ENCODE results near the gene SDHAF2.
"Not testable (repeated sequence)": the region's sequence is repeated elsewhere in the genome, so short reads cannot be mapped to it uniquely, and the experiment has no call there.

SDHAF2 gene

DNA sequence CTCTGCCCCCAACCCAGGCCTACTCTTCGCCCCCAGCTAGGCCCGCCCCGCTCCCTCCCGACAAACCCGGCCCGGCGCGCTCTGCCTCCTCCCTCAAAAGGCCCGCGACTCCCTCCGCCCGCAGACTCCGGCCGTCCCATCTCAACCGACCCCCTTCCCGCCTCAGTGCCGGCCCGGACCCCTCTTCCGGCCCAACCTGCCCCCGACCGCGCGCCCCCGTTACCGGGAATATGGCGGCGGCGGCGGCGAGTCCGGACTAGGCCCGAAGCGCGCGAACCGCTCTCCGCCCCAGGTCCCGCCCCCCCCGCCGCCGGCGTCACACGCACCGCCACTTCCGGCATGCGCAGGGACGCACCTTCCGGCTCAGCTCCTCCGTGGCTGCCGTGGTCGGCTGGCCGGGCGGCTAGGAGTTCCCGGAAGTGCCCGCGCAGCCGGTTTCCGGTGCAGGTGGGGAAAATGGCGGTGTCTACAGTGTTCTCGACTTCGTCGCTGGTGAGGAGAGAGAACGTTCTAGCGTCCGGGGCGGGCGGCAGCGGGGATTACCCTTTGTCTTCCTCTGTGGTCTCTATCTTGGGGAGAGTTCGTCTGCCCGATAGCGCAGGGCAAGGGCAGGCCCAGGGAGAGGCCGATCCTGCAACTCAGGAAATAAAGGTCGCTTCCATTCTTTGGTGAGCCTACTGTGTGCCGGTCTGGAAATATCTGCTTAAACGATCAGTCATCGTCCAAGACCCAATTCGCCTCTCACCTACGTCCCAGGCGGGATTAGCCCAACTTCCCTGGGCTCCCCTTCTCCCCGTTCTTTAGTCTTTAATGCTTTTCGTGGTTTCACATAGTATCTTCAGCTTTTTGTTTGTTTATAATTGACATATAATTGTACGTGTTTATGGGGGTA, at the start of gene SDHAF2, which contains the start of gene CPSF7:
TSS of gene SDHAF2 (plus strand) at position 434 of the 892 bp plus-strand sequence. CDS start at position 457, 23 bp downstream.
TSS of gene CPSF7 (minus strand) at position 285 of the 892 bp plus-strand sequence. CDS start 740 bp downstream, outside the sequence.
- peak; percentile 92 for DNase-seq

DNA sequence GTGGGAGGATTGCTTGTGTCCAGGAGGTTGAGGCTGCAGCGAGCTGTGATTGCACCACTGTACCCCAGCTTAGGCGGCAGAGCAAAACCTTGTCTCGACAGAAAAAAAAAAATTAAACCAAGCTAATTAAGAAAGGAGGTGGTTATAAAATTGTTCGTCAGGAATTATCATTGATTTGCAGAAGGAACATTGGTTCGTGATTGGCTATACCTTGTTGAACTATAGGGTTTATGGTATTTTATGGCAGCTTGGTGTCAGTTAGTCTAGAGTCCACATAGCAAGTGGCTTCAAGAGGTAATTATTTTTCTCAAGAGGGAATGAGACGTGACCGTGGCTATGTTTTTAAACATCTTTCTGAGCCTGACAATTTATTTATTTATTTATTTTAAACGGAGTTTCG, 49.0 kb upstream of the SDHAF2 start:
- no peak for DNase-seq

DNA sequence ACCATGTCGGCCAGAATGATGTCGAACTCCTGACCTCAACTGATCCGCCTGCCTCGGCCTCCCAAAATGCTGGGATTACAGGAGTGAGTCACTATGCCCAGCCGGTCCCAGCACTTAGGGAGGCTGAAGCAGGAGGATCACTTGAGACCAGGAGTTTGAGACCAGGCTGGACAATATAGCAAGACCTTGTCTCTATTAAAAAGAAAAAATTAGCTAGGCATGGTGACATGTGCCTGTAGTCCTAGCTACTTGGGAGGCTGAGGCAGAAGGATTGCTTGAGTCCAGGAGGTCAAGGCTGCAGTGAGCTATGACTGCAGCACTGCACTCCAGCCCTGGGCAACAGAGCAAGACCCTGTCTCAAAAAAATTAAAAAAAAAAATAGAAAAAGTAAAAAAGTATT, 46.1 kb upstream of the SDHAF2 start:
- DNase-seq, result not testable (repeated sequence)

DNA sequence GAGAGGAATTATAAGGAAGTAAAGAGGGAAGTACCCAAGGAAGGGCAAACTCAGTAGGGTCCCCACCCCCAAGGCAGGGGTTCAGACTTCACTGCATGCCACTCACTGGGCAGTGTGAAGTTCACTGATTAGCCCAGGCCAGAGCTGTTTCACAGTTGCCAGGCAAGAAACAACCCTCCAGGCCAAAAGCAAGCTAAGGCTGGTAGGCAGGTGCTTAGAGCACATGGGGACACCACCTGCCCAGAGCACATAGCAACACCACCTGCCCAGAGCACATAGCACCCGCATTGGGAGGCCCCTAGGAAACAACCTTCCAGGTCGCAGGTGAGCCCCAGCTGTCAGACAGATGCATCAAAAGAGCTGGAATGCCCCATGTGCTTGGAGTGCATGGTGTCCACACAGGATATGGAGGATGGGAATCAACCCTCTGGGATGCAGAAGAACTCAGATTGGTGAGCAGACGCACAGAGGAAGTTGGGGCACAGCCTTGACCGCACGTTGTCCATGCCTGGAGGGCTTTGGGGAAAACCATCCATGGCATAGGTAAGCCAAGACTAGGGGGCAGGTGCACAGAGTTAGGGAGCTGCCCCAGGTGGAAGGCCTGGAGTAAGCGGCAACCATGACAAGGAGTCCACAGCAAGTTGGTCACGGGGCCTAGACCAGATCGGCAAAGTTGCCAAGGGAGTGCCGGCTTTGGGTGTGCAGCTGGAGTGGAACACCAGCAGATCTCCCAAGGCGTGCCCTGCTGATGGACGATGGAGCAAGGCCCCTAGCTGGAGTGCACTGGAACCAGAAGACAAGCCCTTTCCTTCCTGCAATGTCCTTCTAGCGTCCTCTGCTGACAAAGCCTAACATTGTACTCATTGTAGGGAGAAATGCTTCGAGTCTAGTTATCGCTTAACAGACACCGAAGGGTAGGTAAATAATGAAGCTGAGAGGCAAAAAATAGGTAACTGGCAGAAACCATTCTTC, 45.4 kb upstream of the SDHAF2 start:
- DNase-seq, result peak; percentile 26

DNA sequence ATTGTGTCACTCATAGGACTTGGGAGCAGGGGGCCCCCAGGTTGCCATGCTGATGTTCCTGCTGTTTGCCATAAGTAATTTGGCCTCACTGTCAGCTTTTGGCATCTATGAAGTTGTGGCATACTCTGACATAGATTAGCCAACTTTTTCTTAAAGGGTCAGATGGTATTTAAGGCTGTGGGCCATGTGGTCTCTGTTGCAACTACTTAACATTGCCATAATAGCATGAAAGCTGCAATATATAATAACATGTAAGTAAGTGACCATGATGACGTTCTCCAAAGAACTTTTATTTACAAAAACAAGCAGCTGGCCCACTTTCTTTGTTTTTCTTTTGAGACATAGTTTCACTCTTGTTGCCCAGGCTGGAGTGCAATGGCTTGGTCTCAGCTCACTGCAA, 39.8 kb upstream of the SDHAF2 start:
- peak; percentile 53 for DNase-seq

DNA sequence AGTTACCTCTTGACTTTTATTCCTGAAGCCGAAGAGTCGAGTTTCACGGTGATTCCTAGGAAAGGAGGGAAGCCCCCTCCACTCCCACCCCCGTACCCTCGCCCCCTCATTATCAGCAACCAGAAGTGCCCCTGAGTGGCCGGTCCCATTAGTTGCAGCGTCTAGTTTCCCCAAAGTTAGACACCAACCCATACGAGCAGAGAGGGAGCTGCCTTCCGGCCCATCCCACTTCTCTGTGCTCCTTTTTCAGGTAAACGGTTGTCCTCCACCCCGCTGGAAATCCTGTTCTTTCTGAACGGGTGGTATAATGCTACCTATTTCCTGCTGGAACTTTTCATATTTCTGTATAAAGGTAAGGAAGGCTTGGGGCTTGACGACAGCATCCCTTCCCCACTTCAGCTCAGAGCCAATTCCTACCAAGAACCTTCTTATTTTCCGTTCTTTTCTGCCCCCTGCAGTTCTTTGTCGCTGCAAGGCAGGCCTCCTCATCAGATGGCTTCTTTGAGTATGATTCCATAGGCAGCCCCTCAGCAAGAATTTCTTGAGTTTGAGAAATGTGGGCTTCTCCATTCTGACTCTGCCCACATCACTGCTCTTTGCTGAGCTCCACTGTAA, 36.8 kb upstream of the SDHAF2 start:
- DNase-seq, result no peak

DNA sequence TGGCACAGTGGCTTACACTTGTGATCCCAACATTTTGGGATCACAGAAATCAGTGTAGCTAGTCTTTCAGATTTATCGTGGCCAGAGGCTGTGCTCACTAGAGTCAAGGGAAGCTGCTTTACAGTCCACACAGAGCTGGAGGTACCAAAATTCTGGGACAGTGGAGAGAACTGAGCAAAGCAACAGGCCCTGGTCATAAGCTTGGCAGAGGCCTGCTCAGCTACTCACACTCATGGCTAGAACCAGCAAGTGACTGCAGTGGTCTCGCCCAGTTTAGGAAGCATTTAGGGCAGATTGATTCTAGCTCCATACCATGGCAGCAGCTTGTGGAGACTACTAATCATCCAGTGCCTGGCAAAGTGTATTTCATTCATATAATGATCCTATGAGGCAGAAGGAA, 28.8 kb upstream of the SDHAF2 start:
- DNase-seq, result no peak

DNA sequence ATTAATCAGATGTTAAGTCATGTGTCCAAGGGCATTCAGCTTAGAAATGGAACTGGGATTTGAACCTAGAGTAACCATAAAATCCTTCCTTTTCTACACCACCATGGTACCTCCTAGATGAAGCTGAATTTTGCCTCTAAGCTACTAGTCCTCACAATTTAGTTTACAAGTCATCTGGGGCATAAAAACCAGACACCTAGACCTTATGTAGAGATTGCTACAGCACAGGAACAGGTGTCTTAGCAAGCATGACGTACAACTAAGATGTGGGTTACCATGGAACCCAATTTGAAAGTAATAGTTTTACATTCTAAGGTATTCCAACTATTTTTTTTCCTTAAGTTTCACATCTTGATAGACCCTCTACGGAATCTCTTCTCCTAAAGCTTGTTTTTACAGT, 28.4 kb upstream of the SDHAF2 start:
- DNase-seq, result no peak

DNA sequence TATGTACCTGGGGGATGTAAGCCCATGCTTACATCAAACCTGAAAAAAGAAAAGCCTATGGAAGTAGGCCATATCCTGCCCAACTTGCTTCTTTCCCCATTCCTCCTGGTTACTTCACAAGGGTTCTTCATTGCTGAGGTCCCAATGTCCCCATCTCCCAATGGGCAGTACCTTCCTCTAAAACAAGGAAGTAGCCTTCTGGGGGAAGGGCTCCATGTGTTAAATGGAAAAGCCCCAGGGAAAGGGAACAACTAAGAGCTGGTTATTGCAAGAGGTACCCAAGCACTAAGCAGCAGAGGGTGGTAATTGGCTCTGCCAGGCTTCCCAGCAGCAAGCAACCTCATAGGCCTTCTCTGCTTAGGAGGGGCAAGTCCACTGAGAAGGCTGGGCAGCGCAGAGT, 26.3 kb upstream of the SDHAF2 start:
- no peak for DNase-seq

DNA sequence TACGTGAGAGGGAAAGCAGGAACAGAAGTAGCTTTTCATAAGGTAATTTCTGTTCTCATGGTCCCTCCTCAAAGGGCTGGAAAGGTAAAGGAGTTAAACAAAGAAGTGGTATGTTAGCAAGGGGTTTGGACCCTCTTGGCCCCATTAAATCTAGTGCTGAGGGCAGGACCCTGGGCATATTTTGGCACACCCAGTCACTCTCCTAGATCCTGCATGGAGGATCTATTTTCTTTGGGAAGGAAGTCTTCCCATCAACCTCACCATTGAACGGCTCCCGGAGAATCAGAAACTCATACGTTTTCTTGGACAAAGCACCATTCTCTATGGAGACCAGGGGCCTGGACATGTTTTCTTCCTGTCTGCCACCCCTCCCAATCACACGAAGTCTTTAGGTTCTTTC, 25.8 kb upstream of the SDHAF2 start:
- DNase-seq, result no peak

DNA sequence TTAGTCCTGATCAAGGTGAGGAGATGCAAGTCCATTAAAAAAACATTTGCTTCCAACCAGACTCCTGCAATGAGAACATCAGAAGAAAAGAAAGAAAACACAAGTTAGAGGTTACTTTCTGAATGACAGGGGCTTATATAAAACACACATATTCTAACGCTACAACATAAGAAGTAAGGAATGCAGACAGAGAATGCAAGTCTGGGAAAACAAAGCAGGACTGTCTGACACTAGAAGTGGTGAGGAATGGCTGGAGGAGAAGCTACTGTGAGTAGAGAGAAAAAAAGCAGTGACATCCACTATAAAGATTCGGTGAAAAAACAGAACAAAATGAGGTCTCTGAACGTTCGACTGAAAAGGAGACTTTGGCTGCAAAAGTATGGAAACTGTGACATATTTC, 25.3 kb upstream of the SDHAF2 start:
- no peak for DNase-seq

DNA sequence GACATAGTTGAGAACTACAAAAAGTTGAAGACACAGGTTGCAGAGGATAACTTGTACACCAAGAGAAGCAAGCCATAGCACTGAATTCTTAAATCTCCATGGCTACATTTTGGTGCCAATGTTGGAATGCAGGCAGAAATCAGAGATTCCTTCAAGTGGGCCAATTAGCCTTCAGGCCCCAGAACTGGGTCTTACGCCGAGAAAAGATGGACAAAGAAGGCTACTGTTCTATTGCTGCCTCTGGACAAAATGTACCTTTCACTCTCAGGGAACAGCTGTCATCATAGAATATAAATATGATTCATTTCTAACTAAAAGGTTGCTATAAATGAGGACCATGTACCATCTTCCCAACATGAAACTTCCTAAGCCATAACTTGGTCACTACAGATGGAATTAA, 23.9 kb upstream of the SDHAF2 start:
- DNase-seq, result no peak

DNA sequence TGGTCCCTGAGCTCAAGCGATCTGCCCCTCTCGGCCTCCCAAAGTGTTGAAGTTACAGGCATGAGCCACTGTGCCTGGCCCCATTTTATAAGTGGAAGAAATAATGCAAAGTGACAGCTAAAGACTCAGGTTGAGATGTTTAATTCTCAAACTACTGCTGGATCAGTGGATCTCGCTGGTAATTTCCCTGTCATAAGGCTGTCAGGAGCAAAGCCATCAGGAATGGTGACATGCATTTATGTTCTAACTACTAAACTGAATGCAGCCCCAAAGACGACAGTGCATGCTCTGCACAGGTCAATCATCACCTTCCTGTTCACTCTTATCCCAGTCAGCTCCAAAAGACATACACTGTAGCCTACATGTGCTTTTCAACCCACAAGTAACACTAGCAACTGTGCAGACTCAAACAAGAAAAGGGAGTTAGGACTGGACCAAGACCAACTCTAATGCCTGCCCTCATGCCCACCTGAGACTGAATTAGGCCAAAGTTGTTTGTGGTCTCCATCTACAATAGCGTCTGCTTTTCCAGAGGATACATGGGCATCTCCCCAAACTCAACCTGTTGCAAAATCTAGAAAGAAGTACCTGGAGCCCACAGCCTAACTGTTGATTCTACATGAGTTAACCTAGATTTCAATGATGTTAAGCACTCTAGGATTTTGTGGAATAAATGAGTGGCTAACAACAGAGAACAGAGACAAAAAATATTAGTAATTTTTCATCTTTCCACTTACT, 22.8 kb upstream of the SDHAF2 start:
- DNase-seq, result no peak

DNA sequence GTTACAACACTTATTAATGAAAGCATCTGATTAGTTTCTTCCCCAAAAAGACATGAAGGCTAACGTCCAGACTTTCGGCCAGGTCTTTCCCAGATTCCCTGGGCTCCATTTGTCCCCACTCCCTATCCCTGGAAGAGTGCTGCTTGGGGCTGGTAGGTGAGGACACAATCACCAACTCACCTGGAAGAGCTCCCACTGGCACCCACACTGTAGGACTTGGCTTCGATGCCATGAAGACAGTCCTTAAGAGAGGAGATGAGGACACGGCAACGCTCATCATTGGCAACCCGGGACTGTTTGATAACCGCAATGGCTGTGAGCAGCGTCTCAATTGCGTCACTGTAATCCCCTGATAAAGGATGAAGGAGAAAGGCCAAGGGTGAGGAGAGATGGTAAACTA, 18.3 kb upstream of the SDHAF2 start:
- DNase-seq, result no peak

DNA sequence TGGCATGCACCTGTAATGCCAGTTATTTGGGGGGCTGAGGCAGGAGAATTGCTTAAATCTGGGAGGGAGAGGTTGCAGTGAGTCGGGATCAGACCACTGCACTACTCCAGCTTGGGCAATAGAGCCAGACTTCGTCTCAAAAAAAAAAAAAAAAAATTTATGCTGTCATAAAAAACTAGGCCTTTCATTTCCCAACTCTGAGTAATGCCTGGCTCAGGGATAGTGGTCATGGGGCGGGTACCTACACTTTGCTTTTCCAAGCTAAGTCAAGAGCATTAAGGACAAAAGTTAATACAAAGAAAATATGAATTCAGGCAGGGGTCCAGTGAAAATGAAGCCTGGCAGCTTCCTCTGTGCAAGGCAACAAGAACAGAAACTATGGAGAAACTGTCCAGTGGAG, 16.4 kb upstream of the SDHAF2 start:
- no peak for DNase-seq

DNA sequence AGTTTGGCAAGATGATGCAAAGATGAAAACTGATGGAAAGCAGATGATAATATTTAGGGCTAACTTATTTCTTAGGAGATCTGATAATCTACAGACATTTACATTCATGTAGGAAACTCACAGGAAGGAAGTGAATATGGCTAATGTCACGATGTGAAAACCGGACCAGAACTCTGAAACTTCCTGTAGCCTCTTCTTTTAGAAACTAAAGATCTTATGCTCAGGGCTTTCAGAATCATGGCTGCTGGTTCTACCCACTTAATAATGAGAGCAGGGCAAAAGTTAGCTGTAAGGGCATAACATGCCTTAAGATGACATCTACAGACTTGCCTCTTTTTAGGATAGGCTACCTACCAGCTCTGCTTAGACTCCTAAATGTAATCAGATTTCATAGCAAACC, 15.4 kb upstream of the SDHAF2 start:
- no peak for DNase-seq

DNA sequence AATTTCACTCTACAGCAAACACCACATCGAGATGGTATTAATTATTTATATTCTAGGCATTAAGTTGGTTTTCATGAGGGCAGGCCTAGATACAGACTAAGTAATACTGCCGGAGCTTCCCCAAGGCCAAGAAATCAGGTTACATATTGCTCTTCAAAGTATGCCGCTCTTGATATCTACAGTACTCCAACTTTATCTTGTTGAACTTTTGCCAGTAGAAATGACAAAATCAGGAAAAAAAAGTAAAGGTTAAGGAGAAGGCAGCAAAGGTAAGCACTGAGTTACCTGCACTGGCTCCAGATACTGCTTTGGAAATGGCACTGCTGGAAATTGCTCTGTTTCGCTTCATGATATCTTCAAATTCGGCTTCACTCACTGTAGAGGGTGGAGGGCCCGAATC, 14.5 kb upstream of the SDHAF2 start:
- DNase-seq, result no peak

DNA sequence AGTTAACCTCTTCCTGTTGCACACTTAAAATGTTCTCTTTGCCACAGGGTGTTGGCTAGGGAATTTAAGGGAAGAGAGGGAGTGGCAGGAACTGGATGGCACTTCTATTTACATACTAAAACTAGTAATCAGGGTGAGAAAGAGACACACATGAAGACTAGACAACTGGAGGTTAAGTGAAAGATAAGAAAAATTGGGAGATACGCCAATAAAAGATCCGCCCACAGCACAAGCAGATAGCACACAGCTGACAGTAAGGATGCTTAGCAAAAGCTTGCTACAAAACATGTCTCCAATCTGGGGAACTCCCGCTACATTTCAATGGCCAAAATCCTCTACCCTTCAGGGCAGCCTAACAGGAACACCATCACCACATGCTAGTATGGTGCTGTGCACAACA, 13.0 kb upstream of the SDHAF2 start:
- DNase-seq, result no peak

DNA sequence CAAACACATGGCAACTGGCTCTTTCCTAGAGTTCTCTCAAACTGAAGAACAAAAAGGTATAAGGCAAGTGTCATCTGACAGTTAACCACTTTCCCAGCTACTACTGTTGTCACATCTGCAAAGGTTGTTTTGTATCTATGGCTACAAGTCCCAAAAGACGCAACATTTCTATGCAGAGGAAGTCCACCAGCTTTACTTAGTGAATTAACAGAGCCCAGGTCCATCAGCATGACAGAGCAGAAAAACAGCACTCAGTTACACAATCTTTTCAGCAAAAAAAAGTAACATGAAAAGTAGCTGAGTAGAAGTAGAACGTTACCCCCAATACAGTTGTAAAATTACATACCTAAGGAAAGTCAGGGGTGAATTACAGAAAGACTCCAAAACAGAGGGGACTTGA, 12.3 kb upstream of the SDHAF2 start:
- DNase-seq, result peak; percentile 59

DNA sequence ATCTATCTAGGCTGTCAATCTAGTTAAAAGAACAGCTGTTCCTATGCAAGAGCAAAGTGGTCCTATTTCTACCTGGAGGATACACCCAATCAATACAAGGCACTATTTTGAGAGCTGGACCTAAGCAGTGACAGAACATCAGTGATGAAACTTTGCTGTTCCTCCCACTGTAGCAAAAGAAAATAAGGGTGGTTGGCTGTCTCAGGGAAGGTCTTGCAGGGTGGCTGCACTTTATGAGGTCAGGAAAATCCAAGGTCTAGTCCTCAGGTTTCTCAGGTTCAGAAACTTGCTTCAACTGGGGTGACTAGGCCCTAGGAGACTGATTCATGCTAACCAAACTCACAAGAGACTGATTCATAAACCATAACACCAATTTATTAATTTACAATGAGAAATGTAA, 11.8 kb upstream of the SDHAF2 start:
- no peak for DNase-seq

DNA sequence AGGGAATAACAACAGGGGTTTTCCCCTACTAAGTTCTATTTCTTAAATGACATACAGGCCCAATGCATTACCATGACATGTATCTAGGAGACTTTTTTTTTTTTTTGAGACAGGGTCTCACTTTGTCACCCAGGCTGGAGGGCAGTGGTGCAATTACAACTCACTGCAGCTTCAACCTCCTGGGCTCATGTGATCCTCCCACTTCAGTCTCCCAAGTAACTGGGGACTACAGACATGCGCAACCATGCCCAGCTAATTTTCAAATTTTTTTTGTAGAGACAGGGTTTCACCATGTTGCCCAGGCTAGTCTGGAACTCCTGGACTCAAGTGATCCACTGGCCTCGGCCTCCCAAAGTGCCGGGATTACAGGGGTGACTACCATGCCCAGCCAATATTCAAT, 7.7 kb upstream of the SDHAF2 start:
- no peak for DNase-seq

DNA sequence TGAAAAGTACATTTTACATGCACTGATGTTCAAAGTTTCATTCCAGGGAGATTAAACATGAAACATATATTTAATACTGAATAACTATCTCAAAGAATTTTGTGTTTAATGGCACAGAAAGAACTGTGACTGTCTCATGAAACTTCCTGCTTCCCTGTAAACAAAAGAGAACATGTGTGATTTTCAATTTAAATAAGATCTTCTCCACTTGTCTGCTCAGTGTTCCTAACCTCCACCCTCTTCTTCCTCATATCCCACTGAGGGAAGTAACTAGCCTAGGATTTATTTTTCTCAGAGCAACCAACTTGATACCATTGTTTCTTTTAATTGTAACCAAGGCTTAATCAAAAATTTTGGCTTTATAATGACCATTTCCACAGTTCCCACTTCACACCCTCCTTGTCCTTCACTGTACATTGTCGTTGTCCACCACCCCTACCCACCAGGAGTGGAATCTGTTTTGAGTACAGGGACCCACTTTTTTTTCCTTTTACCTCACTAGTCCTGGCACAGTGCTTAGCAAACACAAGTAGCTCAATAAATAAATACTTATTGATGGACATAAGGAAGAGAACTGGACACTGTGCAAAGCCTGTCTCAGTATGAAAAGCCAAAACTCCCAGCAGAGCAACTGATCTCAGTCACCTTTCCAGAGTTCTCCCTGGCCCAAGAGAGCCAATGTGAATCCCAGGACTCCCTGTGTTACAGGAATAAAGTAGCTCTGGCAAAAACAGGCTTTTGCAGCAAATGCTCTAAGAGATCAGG, 4.4 kb upstream of the SDHAF2 start:
- DNase-seq, result no peak

Measured in MV-4-11 (cell line).